Measurements from ENCODE around the gene MRPL14.
"Not testable (repeated sequence)": the region's sequence is repeated elsewhere in the genome, so short reads cannot be mapped to it uniquely, and the experiment has no call there.

The MRPL14 gene

DNA sequence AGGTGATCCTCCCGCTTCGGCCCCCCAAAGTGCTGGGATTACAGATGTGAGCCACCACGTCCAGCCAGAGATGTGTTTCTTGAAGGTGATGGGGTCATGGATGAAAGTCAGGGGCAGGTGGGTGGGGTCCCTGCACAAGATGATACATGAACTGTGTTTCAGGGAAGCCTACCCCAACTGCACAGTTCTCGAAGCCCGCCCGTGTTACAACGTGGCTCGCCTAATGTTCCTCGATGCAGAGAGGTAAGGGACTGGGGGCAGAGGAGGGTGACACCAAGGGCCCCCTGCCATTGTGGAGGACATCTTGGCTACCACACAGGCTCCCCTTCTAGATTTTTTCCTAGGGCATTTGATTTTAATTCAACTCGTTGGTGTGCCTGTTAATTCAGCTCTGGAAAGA lies 19.4 kb upstream of the MRPL14 start:
- no peak overlapping the region for H3K4me3 Mint-ChIP-seq
- TF ChIP-seq, protein P1, sequence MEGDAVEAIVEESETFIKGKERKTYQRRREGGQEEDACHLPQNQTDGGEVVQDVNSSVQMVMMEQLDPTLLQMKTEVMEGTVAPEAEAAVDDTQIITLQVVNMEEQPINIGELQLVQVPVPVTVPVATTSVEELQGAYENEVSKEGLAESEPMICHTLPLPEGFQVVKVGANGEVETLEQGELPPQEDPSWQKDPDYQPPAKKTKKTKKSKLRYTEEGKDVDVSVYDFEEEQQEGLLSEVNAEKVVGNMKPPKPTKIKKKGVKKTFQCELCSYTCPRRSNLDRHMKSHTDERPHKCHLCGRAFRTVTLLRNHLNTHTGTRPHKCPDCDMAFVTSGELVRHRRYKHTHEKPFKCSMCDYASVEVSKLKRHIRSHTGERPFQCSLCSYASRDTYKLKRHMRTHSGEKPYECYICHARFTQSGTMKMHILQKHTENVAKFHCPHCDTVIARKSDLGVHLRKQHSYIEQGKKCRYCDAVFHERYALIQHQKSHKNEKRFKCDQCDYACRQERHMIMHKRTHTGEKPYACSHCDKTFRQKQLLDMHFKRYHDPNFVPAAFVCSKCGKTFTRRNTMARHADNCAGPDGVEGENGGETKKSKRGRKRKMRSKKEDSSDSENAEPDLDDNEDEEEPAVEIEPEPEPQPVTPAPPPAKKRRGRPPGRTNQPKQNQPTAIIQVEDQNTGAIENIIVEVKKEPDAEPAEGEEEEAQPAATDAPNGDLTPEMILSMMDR (IDR thresholded peaks at IDR 0.05; ENCODE audit: unreplicated experiment in 3 of 3) = no peak
- peaks cover 65% of the 10 kb centered on the region for H3K36me3 Mint-ChIP-seq (ENCODE audit: low read depth)
- H3K9me3 Mint-ChIP-seq = no peaks in the 10 kb centered on the region
- no peak overlapping the region for H3K27ac Mint-ChIP-seq
- no peaks in the 10 kb centered on the region for H3K27me3 Mint-ChIP-seq (ENCODE audit: low read depth)
- H3K4me1 Mint-ChIP-seq = no peaks in the 10 kb centered on the region

DNA sequence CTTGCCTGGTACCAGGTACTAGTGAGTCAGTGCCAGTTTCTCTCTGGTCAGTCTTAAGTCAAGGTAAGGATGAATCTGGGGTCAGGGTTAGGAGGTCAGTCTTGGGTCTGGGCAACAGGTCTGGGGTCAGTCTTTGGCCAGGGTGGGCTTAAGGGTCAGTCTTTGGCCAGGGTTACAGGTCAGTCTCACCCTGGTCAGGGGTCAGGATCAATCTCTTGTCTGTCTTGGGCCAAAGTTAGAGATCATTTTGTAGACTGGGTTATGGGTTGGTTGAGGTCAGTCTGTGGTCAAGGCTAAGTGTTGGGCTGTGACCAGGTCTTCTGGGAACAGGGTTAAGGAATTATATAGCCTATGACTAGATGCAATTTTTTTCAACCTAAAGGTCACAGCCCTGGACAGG lies 18.6 kb upstream of the MRPL14 start:
- TF ChIP-seq, protein P1 (IDR thresholded peaks at IDR 0.05; ENCODE audit: unreplicated experiment in 3 of 3) = no peak
- H3K27me3 Mint-ChIP-seq (ENCODE audit: low read depth) = no peaks in the 10 kb centered on the region
- no peak overlapping the region for H3K4me3 Mint-ChIP-seq

DNA sequence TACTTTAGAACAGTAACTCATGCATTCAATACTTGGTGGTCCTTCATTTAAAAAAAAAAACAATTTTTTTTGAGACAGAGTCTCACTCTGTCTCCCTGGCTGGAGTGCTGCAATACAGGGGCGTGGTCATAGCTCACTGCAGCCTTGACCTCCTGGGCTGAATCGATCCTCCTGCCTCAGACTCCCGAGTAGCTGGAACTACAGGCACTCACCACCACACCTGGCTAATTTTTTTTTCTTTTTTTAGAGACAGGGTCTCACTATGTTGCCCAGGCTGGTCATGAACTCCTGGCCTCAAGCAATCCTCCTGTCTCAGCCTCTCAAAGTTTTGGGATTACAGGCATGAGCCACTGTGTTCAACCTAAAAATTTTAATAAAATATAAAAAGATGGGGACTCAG lies 17.3 kb upstream of the MRPL14 start:
- not testable (repeated sequence) for H3K4me3 Mint-ChIP-seq; H3K27ac Mint-ChIP-seq; H3K27me3 Mint-ChIP-seq (ENCODE audit: low read depth); H3K9me3 Mint-ChIP-seq; H3K4me1 Mint-ChIP-seq
- peaks cover 77% of the 10 kb centered on the region for H3K36me3 Mint-ChIP-seq (ENCODE audit: low read depth)

More for the DNA sequence above, 18.6 kb upstream of the MRPL14 start:
- no peaks in the 10 kb centered on the region for H3K4me1 Mint-ChIP-seq
- no peak overlapping the region for H3K27ac Mint-ChIP-seq
- peaks cover 70% of the 10 kb centered on the region for H3K36me3 Mint-ChIP-seq (ENCODE audit: low read depth)
- H3K9me3 Mint-ChIP-seq = no peaks in the 10 kb centered on the region

DNA sequence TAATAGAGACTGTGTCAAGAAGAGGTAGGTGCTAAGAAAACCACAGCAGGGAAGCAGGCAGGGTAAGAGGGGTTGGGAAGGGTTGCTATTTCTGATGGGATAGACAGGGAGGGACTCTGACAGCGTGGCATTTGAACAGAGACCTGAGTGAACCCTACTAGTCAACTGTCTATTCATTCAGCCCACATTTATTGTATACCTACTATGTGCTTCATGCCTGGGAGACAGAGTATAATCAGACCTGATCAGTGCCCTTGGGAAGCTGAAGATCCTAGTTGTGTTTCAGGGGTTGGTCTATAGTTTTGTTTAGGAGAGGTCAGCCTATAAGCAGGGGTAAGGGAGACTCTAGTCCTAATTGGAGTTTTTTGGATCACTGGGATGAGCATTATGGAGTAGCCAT lies 16.5 kb upstream of the MRPL14 start:
- Mint-ChIP-seq H3K9me3 (no peaks in the 10 kb centered on the region), H3K27ac (no peak overlapping the region), H3K36me3 (ENCODE audit: low read depth) (peaks cover 76% of the 10 kb centered on the region)

DNA sequence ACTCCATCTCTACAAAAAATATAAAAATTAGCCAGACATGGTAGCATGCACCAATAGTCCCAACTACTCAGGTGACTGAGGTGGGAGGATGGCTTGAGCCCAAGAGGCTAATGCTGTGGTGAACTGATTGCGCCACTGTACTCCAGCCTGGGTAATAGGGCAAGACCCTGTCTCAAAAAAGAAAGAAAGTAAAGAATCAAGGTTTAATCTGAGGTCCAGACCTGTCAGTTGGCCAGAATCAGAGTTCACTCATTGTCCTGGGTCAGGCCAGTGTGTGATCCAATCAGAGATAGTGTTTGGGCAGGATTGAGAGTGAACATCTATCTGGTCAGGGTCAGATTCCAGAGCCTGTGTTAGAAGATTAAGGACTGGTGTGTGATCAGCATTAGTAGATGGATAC lies 15.6 kb upstream of the MRPL14 start:
- Mint-ChIP-seq H3K4me1 (no peaks in the 10 kb centered on the region), H3K27me3 (ENCODE audit: low read depth) (no peaks in the 10 kb centered on the region), H3K36me3 (ENCODE audit: low read depth) (peaks cover 69% of the 10 kb centered on the region), H3K9me3 (no peaks in the 10 kb centered on the region), H3K4me3 (no peak overlapping the region), H3K27ac (no peak overlapping the region)
- TF ChIP-seq, protein P1 (IDR thresholded peaks at IDR 0.05; ENCODE audit: unreplicated experiment in 3 of 3) = no peak

More for the DNA sequence above, 16.5 kb upstream of the MRPL14 start:
- Mint-ChIP-seq H3K27me3 (ENCODE audit: low read depth) (no peaks in the 10 kb centered on the region), H3K4me3 (no peak overlapping the region), H3K4me1 (no peaks in the 10 kb centered on the region)
- TF ChIP-seq, protein P1 (IDR thresholded peaks at IDR 0.05; ENCODE audit: unreplicated experiment in 3 of 3) = no peak

DNA sequence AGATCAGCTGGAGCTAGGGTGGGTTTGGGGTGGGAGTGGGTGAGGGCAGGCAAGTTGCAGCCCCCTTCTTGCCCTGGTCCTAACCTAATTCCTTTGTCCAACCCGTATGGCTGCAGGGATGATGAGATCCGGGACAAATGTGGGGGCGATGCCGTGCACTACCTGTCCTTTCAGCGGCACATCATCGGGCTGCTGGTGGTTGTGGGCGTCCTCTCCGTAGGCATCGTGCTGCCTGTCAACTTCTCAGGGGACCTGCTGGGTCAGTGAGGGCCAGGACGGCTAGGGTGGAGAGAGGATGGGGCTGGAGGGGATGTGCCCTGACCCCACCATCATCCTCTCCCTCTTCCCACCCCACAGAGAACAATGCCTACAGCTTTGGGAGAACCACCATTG lies 12.1 kb upstream of the MRPL14 start:
- peak overlapping the region in 1 of 3 experiments; percentile 75 for H3K27ac Mint-ChIP-seq
- peaks cover 52% of the 10 kb centered on the region for H3K36me3 Mint-ChIP-seq (ENCODE audit: low read depth)
- H3K27me3 Mint-ChIP-seq (ENCODE audit: low read depth) = no peaks in the 10 kb centered on the region
- no peak overlapping the region for H3K4me3 Mint-ChIP-seq
- peaks cover 19% of the 10 kb centered on the region for H3K4me1 Mint-ChIP-seq
- TF ChIP-seq, protein P1 (IDR thresholded peaks at IDR 0.05; ENCODE audit: unreplicated experiment in 3 of 3) = no peak
- H3K9me3 Mint-ChIP-seq = no peaks in the 10 kb centered on the region
